ENCODE data around the gene TASOR2.

TASOR2 gene

GRCh38 chr10:5656737-5657579, 27.7 kb upstream of the TASOR2 start:
- DNase-seq, result no peak

- no peak for DNase-seq
Observed at GRCh38 chr10:5658871-5659618, 25.6 kb upstream of the TASOR2 start.

- peak; percentile 49 for DNase-seq
Observed at GRCh38 chr10:5659702-5660528, 24.7 kb upstream of the TASOR2 start.

- DNase-seq, result no peak
Observed at GRCh38 chr10:5661043-5661442, 23.6 kb upstream of the TASOR2 start.

GRCh38 chr10:5662708-5663579, 21.7 kb upstream of the TASOR2 start:
- DNase-seq, result no peak

GRCh38 chr10:5663692-5664427, 20.8 kb upstream of the TASOR2 start:
- no peak for DNase-seq

GRCh38 chr10:5665373-5666007, 19.1 kb upstream of the TASOR2 start:
- DNase-seq, result no peak

- DNase-seq, result no peak
Observed at GRCh38 chr10:5666008-5666840, 18.4 kb upstream of the TASOR2 start, which contains the start of gene ASB13. TSS of gene ASB13 (minus strand) at chr10:5666595. CDS start at chr10:5666551, 44 bp downstream.

- no peak for DNase-seq
Observed at GRCh38 chr10:5666841-5667630, 17.6 kb upstream of the TASOR2 start.

- no peak for DNase-seq
Observed at GRCh38 chr10:5668429-5668828, 16.2 kb upstream of the TASOR2 start.

- DNase-seq, result no peak
Observed at GRCh38 chr10:5669604-5670003, 15.0 kb upstream of the TASOR2 start.

- no peak for DNase-seq
Observed at GRCh38 chr10:5670662-5671375, 13.8 kb upstream of the TASOR2 start.

GRCh38 chr10:5678397-5679036, 6.1 kb upstream of the TASOR2 start:
- no peak for DNase-seq

- DNase-seq, result no peak
Observed at GRCh38 chr10:5679037-5679435, 5.6 kb upstream of the TASOR2 start.

- no peak for DNase-seq
Observed at GRCh38 chr10:5679606-5680005, 5.0 kb upstream of the TASOR2 start.

GRCh38 chr10:5681930-5682329, 2.7 kb upstream of the TASOR2 start:
- no peak for DNase-seq

GRCh38 chr10:5683065-5683464, 1.6 kb upstream of the TASOR2 start:
- DNase-seq, result no peak
